ENCODE results near the gene SF3B2.
"Not testable (repeated sequence)": the region's sequence is repeated elsewhere in the genome, so short reads cannot be mapped to it uniquely, and the experiment has no call there.

The SF3B2 gene

GRCh38 chr11:66020212-66020611, 32.0 kb upstream of the SF3B2 start:
- no peak for DNase-seq

- peak; percentile 63 for DNase-seq
These were observed 31.4 kb upstream of the SF3B2 start for GRCh38 chr11:66020618-66021357.

- peak; percentile 55 for DNase-seq
These were observed 29.6 kb upstream of the SF3B2 start for GRCh38 chr11:66022401-66023185.

DNA sequence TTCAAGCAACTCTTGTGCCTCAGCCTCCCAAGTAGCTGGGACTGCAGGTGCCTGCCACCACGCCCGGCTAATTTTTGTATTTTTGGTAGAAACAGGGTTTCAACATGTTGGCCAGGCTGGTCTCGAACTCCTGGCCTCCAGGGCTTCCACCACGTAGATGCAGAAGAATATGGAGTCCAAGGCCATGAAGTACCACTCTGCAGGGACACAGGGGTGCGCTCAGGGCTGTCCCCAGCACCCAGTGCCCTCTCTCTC, 29.1 kb upstream of the SF3B2 start:
- not testable (repeated sequence) for DNase-seq

GRCh38 chr11:66026017-66026529, 26.1 kb upstream of the SF3B2 start, which contains the start of gene CATSPER1:
CATSPER1 (minus strand) TSS chr11:66026479; CDS start chr11:66026379, 100 bp downstream.
- no peak for DNase-seq

- DNase-seq: no peak
These were observed 19.0 kb upstream of the SF3B2 start for GRCh38 chr11:66032957-66033735.

GRCh38 chr11:66035653-66036333, 16.4 kb upstream of the SF3B2 start:
- DNase-seq: no peak

DNA sequence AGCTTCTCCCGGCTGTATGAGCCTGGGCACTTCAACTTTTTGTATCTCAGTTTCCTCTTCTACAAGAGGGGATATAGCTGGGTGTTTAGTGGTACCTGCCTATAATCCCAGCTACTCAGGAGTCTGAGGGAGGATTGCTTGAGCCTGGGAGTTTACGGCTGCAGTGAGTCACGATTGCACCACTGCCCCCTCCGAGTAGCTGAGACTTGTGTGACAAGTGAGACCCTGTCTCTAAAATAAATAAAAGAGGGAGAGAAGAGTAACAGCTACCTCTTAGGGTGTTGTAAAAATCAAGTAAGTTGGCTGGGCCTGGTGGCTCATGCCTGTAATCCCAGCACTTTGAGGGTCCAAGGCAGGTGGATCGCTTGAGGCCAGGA, 15.8 kb upstream of the SF3B2 start:
- DNase-seq: no peak

- no peak for DNase-seq
These were observed 14.8 kb upstream of the SF3B2 start for GRCh38 chr11:66037327-66037726.

- DNase-seq: no peak
These were observed 12.4 kb upstream of the SF3B2 start for GRCh38 chr11:66039765-66040164.

DNA sequence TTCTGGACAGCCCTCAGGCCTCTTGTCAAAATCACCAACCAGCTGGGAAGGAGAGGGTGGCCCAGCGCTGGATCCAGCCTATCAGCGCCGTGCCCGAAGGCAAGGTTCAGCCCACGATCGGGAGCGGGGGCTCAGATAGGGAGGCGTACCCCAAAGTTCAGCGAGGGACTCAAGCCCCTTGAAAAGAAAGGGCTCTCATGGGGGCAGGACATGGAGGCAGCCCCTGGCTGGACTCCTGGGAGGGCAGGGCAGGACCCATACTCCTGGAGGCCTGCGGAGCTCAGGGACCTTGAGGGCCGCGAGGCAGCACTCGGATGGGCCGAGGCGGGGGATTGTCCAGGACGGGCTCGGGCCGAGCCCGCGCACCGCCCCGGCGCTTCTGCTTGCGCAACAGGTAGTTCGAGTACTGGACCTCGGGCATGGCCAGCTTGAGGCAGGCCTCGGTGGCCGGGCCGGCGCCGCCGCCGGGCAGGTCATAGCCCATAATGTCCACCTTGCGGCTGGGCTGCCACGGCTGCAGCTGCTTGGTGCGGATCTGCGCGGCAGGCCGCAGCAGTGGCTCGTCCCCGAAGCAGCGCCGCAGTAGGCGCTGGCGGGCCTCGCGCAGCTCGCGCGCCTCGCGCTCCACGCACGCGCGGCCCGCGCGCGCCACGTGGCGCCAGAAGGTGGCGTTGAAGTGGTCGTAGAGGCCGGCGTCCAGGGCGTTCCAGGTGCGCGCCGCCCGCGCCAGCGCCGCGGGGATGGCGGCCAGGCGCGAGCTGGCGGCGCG, 9.8 kb upstream of the SF3B2 start:
- DNase-seq: no peak

GRCh38 chr11:66042996-66043906, 8.9 kb upstream of the SF3B2 start:
- DNase-seq: no peak

DNA sequence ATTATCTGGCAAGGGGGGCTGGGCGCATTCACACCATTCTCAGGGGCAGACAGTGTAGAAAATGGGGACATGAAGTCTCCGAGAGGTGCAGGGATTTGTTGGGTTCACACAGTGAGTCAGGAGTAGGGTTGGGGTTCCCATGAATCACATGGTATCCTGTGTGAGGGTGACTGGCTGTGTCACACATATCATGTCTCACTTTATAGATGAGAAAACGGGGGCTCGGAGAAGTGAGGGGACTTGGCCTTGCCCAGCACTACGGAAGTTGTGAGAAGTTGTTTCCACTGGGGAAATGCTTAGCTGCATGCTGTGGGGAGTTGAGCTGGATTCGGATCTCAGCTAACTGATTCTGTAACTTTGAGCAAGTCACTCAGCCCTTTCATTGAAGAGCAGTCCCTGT, 7.4 kb upstream of the SF3B2 start:
- DNase-seq: no peak

- peak; percentile 68 for DNase-seq
These were observed 7.0 kb upstream of the SF3B2 start for GRCh38 chr11:66045177-66045639.

- no peak for DNase-seq
These were observed 5.3 kb upstream of the SF3B2 start for GRCh38 chr11:66046901-66047300.

GRCh38 chr11:66047541-66048365, 4.4 kb upstream of the SF3B2 start:
- no peak for DNase-seq

- DNase-seq: no peak
These were observed 3.4 kb upstream of the SF3B2 start, which contains the start of gene GAL3ST3 for GRCh38 chr11:66048547-66049323. GAL3ST3 (minus strand) TSS chr11:66049161; CDS start chr11:66045415, 3,746 bp downstream.

GRCh38 chr11:66050581-66051231, 1.5 kb upstream of the SF3B2 start:
- no peak for DNase-seq

All from fibroblast of skin of right biceps (primary cell).